Lower leg skin (tissue), 4 donors: ENCODE results near the gene ZNF436. TPM values are rescaled to one million over a fixed set of nuclear protein-coding genes. Genes with fewer than 3 reads are reported as not detected.

Source experiments
- DNase-seq, 2 donors: peaks; one replicate each; pipeline ENCODE4 v3.0.0-alpha.2; 2019; ENCODE audit warnings: low spot score in 2 of 2
- H3K4me3 ChIP-seq: fragments of 200-600 bp; sonication (generic); 2 replicates; pipeline ENCODE4 v1.5.1; 2017; ENCODE audit warnings: mild to moderate bottlenecking, low read depth; ENCODE audit not compliant: poor library complexity, severe bottlenecking
- CTCF ChIP-seq, 3 donors: fragments of 450-650 bp; IDR thresholded peaks; one replicate each; pipeline ENCODE4 v1.5.1; 2016; ENCODE audit warnings: antibody characterized with exemption in 3 of 3, mild to moderate bottlenecking in 3 of 3, moderate library complexity in 2 of 3
- POLR2A ChIP-seq, 2 donors: fragments of 450-650 bp; IDR thresholded peaks; one replicate each; pipeline ENCODE4 v1.6.1; 2016 to 2017; ENCODE audit warnings: antibody characterized with exemption in 2 of 2, mild to moderate bottlenecking in 1 of 2, moderate library complexity in 1 of 2
- WGBS, 2 donors: methylation state at CpG; one replicate each; pipeline ENCODE4 v1.1.5; 2018; 5-methylcytosine and 5-hydroxymethylcytosine counted together
- intact Hi-C: fragments of 100-400 bp; cut with DNase I; formaldehyde crosslinking; loops from one replicate; pipeline ENCODE4 v1.15.0; 2023; ENCODE audit warnings: low total_unique reads
- total RNA-seq, 4 donors: library from RNA; depleted of rRNA; stranded (reverse); fragments of >200 nt; gene quantifications; one replicate each; pipeline ENCODE4 v1.1.0, GENCODE V29; 2016

ZNF436 gene
- total RNA-seq, 4 donors from 2014 or later = 19.1 to 41.6 (median 32.8) TPM

GRCh38 chr1:23344987-23345472 is 24.6 kb downstream of the ZNF436 start:
- intact Hi-C loops = no loop called here
- TF ChIP-seq POLR2A (IDR thresholded peaks at IDR 0.05) (no peak), CTCF (IDR thresholded peaks at IDR 0.05) (no peak)
- 19 to 32% methylated on average over 8 of the region's 8 CpGs for WGBS, 2 donors
- DNase-seq = no peak
- H3K4me3 ChIP-seq = peak overlapping the region; percentile 30

GRCh38 chr1:23344111-23344986 is 25.3 kb downstream of the ZNF436 start, which contains the start of gene HNRNPR:
Gene HNRNPR (minus strand): TSS chr1:23344284. CDS start chr1:23341008, 3,276 bp downstream.
- H3K4me3 ChIP-seq = peak within 1 kb of the TSS; percentile 91
- intact Hi-C loops = no loop called here
- peak; percentile 99 to 100 for DNase-seq
- WGBS, 2 donors = 1% methylated on average over 52 to 86 of the region's 87 CpGs
- TF ChIP-seq CTCF (IDR thresholded peaks at IDR 0.05) = no peak
- TF ChIP-seq POLR2A (IDR thresholded peaks at IDR 0.05) = peak in 1 of 2 donors; percentile 39

GRCh38 chr1:23343221-23344110 is 26.2 kb downstream of the ZNF436 start:
- TF ChIP-seq CTCF (IDR thresholded peaks at IDR 0.05) (no peak), POLR2A (IDR thresholded peaks at IDR 0.05) (no peak)
- WGBS, 2 donors = 0% methylated on average over 54 to 60 of the region's 66 CpGs
- no peak for DNase-seq
- H3K4me3 ChIP-seq = peak overlapping the region; percentile 91
- intact Hi-C loops = no loop called here

GRCh38 chr1:23341931-23342692 is 27.5 kb downstream of the ZNF436 start:
- 6 to 7% methylated on average over 10 of the region's 10 CpGs for WGBS, 2 donors

More at GRCh38 chr1:23341931-23342692, 27.5 kb downstream of the ZNF436 start:
- no peak for DNase-seq
- intact Hi-C loops = no loop called here
- TF ChIP-seq POLR2A (IDR thresholded peaks at IDR 0.05) (no peak), CTCF (IDR thresholded peaks at IDR 0.05) (no peak)
- H3K4me3 ChIP-seq = no peak overlapping the region
